Kidney tubule cell (primary cell): ENCODE results near the gene ANO9.
"Not testable (repeated sequence)": the region's sequence is repeated elsewhere in the genome, so short reads cannot be mapped to it uniquely, and the experiment has no call there.

Experiments used
- DNase-seq: peaks from one replicate; pipeline ENCODE4 v3.0.0-alpha.2; 2018; ENCODE audit warnings: low spot score

ANO9 gene

DNA sequence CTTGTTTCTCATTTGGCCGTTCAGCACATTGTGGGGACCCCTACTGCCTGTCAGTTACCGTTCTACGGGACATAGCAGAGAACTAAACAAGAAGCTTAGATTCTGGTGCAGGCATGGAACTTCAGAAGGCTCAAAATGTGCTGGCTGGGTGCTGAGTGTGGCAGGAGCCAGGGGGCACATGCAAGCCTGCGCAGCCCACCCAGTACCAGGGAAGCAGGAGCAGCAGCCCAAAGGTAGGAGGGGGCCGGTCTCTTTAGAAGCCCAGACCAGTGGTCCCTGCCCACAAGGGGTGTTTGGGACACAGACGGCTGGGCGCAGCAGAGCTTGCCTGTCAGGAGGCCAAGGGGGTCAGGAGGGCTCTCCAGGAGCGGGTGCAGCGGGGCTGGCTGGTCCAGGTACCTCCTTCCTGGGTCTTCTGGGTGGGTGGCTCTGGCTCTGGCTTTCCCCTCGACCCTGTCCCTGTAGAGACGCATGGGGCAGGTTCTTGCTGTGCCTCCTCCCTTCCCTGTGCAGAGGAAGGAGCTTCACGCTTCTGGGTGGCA, 10.5 kb upstream of the ANO9 start:
- DNase-seq = no peak

DNA sequence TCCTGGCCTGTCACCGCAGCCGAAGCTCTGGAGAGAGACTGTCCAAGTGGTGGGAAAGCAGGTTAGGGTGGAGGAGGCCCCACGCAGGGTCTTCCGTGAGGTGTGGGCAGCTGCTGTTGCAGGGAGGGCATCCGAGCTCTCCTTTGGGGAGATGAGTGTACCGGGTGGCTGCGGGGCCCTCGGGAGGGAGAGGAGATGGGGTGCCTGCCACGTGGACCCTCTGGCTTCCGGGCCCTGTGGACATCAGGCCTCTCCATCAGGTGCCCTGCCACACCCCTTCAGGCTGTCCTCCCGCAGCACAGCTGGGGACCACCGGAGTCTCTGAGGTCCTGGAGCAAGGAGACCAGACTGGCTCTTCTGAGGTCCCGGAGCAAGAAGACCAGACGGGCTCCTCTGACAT, 9.9 kb upstream of the ANO9 start:
- no peak for DNase-seq

DNA sequence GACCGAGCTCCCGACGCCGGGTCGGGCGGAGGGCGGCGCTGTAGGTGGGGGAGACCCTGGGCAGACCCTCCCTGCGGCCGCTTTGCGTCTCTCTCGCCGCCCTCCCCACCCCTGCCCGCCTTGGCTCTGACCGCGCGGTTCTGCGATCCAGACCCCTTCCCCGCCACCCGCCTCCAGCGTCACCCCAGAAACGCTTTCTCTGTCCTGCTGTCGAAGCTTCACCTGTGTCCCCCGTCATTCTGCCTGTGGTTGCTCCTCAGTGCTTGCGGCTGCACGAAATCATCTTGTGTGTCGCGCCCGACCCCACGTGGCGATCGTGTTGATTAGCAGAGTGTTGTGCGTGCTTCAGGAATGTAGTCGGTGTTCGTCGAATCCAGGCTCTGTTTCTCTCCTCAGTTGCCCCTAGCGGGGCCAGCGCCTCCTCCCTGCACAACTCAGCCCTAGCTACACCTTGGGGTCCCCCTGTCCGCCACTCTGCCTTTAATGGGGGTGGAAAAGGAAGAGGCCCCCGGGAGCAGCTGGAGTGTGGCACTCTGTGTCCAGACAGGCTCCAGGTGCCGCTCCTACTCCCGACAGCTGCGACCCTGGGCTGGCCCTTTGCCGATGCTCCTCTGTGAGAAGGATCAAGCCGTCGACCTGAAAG, 9.1 kb upstream of the ANO9 start:
- peak; percentile 76 for DNase-seq

DNA sequence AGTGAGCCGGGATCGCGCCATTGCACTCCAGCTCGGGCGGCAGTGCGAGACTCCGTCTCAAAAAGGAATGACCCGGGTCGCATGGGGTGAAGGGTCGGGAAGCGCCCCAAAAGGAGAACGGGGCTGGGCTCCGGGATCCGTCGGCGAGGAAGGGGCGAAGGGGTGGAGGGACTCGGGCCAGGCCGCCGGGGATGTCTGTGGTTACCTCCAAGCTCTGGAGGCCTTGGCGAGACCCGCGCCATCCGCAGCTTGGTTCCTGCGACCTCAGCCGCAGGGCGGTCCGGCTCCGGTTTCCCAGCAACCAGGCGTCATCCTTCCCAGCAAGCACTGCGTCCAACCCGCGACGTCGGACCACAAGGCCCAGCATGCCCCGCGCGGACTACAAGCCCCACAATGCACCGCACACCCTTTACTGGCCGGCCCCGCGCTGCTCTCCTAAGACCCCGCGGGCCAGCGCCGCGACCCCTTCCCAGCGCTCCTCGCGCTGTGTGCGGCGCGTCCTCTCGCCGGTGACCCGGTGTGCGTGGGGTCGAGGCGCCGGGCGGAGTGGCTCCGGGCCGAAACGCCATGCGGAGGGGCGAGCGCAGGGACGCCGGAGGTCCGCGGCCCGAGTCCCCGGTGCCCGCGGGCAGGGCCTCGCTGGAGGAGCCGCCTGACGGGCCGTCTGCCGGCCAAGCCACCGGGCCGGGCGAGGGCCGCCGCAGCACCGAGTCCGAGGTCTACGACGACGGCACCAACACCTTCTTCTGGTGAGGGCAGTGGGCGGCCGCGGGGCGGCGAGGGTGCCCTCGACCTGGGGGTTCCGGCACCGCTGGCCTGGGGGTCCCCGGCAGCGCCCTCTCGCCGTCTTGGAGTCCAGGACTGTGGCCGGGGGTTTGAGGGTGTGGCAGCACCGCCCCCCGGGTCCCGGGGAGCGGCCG, 8.3 kb upstream of the ANO9 start, which contains the start of gene PTDSS2:
PTDSS2 (plus strand) TSS at position 391 of the 920 bp plus-strand sequence; CDS start at position 568, 177 bp downstream.
- DNase-seq = peak; percentile 95

- peak; percentile 90 for DNase-seq
Observed at GRCh38 chr11:447923-448731, 6.3 kb upstream of the ANO9 start.

DNA sequence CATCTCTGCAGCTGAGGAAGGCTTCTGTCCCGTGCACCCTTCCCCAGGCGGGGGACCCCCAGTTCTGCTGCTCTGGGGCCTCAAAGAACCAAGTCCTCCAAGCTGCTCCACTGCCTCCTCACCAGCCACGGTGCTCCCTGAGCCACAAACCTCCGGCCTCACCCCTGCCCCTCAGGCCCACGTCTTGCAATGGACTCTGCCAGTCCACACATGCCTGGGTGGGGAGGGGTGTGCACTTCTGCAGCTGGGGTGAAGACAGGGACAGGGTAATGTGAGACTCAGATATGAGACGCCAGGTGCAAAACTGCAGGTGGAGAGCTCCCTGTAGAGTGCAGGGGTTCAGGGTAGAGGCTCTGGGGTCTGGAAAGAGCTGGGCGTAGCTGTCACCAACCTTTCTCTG, 5.1 kb upstream of the ANO9 start:
- no peak for DNase-seq

- DNase-seq = no peak
Observed at GRCh38 chr11:445765-446588, 4.2 kb upstream of the ANO9 start.

- peak; percentile 60 for DNase-seq
Observed at GRCh38 chr11:444396-445144, 2.8 kb upstream of the ANO9 start.

DNA sequence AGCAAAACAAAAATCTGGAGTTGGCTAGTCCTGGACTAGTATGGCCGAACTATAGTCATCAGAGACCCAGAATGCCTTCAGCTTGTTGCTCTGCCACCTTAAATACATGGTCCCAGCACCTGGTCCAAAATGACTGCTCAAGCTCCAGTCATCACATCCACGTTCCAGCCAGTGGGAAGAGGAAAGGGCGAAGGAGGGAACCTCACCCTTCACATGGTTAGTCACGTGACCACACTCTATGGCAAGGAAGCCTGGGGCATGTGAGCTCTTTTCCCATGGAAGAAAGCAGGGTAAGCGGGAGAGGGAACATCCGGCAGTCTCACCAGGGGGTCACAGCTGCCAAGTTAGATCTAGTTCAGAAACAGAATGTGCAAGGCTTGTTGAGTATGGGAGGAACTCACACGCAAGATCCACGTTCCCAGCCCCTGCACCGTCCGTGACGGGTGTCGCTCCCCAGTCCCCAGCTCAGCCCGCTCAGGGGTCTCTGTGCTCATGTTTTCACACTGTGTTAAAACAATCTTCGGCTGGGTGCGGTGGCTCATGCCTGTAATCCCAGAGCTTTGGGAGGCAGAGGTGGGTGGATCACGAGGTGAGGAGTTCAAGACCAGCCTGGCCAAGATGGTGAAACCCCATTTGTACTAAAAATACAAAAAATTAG, 1.9 kb upstream of the ANO9 start:
- DNase-seq = peak; percentile 42

DNA sequence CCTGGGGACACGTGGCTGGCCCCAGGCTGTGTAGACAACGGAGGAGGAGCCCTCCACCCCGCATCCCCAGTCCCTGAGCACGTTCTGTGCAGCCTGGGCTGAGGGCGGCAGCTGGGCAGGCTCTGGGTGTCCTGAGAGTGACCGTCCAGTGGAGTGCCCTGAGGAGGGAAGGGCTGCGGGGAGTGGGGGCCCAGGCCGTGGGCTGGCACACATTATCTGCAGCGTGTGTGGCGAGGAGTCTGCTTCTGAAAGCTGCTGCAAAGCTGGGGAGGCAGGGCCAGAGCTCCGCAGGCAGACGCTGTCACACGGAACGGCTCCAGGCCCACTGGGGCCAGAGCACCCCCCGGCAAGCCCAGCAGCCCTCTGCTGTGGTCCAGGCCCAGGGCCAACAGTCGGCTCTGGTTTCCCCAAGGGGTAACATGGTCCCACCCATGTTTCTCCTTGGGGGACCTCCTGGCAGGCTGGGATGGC, 835 bp upstream of the ANO9 start:
- no peak for DNase-seq

GRCh38 chr11:441043-441417, 781 bp downstream of the ANO9 start:
- no peak for DNase-seq

GRCh38 chr11:440065-441042, 1.5 kb downstream of the ANO9 start:
- DNase-seq = no peak

- no peak for DNase-seq
Observed at GRCh38 chr11:439315-440064, 2.3 kb downstream of the ANO9 start.

DNA sequence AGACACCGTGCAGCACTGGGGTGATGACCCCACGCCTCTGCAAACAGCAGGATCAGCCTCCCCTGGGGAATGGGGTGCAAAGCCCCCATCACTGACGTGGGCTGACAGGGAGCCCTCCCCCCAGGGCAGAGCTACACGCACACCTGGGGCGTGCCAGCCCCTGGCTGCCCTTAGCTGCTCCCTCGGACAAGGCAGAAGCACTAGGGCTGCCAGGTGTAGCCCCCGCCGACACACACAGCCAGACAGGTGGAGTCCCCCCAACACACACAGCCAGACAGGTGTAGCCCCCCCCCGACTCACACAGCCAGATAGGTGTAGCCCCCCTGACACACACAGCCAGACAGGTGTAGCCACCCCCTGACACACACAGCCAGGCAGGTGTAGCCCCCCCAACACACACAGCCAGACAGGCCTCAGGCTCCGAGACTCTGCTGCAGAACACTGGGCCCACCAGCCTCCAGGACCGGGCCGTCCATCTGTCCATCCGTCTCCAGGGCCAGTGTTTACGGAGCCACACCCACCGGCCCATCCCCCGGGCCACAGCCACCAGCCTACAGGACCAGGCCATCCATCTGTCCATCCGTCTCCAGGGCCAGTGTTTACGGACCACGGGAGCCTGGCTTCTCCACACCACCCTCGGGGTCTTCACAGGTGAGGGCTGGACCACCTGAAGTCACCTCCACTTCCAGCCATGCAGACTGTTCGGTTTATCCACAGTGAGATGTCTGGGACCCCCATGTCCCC, 3.5 kb downstream of the ANO9 start:
- DNase-seq = no peak

DNA sequence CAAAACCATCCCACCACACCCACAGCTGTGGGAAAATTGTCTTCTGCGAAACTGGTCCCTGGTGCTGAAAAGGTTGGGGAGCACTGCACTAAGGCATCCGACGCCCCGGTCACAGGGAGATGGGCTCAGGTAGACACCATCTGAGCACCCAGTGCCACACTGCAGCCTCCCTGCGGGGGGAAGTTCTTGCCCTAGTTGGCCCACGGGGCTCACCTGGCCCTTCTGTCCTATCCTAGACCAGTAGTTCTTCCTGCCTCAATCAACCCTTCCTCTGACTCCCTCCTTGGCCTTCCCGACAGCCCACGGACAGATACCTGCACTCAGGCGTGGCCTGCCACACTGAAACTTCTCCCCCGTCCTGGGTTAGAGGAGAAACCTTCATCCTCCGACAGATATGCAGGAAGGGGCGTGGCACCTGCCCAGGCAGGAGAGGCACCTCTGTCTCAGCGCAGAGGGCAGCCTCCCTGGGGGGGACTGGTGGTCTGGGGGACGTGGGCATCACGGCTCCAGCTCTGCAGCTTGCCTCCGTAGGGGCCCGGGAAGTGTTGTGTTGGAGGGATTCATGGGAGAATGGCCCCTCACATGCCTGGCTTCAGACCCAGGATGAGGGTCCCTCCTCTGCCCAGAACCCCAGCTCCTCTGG, 4.5 kb downstream of the ANO9 start:
- DNase-seq = no peak

DNA sequence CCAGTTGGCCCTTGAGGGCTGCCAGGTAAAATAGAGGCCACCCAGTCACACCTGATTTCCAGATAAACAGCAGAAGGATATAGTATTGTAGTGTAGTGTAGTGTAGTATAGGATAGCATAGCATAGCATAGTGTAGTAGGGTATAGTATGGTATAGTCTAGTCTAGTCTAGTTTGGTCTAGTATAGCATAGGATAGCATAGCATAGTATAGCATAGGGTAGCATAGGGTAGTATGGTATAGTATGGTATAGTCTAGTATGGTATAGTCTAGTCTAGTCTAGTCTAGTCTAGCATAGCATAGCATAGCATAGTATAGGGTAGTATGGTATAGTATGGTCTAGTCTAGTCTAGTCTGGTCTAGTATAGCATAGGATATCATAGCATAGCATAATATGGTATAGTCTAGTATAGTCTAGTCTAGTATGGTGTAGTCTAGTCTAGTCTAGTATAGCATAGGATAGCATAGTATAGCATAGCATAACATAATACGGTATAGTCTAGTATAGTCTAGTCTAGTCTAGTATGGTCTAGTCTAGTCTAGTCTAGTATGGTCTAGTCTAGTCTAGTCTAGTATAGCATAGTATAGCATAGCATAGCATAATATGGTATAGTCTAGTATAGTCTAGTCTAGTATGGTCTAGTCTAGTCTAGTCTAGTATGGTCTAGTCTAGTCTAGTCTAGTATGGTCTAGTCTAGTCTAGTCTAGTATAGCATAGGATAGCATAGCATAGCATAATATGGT, 6.6 kb downstream of the ANO9 start:
- not testable (repeated sequence) for DNase-seq
